B cell (primary cell): Measurements from ENCODE around the gene CDH13.

ENCODE experiments used
- EZH2 ChIP-seq: IDR thresholded peaks from 2 replicates; pipeline ENCODE4 v1.6.1; 2012; ENCODE audit warnings: borderline replicate concordance, low read depth, mild to moderate bottlenecking, moderate library complexity, low read length; ENCODE audit not compliant: insufficient read depth, poor library complexity, severe bottlenecking
- TF ChIP-seq, protein P1 (sequence below): fragments of 200-600 bp; IDR thresholded peaks from one replicate; pipeline ENCODE4 v1.8.0; 2022; ENCODE audit warnings: antibody characterized with exemption, mild to moderate bottlenecking

GRCh38 chr16:82750068-82750467, 123.3 kb downstream of the CDH13 start:
- TF ChIP-seq, protein P1, sequence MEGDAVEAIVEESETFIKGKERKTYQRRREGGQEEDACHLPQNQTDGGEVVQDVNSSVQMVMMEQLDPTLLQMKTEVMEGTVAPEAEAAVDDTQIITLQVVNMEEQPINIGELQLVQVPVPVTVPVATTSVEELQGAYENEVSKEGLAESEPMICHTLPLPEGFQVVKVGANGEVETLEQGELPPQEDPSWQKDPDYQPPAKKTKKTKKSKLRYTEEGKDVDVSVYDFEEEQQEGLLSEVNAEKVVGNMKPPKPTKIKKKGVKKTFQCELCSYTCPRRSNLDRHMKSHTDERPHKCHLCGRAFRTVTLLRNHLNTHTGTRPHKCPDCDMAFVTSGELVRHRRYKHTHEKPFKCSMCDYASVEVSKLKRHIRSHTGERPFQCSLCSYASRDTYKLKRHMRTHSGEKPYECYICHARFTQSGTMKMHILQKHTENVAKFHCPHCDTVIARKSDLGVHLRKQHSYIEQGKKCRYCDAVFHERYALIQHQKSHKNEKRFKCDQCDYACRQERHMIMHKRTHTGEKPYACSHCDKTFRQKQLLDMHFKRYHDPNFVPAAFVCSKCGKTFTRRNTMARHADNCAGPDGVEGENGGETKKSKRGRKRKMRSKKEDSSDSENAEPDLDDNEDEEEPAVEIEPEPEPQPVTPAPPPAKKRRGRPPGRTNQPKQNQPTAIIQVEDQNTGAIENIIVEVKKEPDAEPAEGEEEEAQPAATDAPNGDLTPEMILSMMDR = no peak
- TF ChIP-seq EZH2 = no peak
